Activated CD8-positive, alpha-beta memory T cell treated with anti-CD3 and anti-CD28 coated beads for 48 hours (primary cell): ENCODE data around the gene PLB1.

Source experiments
- DNase-seq, 3 experiments: peaks; one replicate each; pipeline ENCODE4 v3.0.0-alpha.2; 2020; ENCODE audit warnings: low read depth in 2 of 3, low spot score in 2 of 3

Gene PLB1

DNA sequence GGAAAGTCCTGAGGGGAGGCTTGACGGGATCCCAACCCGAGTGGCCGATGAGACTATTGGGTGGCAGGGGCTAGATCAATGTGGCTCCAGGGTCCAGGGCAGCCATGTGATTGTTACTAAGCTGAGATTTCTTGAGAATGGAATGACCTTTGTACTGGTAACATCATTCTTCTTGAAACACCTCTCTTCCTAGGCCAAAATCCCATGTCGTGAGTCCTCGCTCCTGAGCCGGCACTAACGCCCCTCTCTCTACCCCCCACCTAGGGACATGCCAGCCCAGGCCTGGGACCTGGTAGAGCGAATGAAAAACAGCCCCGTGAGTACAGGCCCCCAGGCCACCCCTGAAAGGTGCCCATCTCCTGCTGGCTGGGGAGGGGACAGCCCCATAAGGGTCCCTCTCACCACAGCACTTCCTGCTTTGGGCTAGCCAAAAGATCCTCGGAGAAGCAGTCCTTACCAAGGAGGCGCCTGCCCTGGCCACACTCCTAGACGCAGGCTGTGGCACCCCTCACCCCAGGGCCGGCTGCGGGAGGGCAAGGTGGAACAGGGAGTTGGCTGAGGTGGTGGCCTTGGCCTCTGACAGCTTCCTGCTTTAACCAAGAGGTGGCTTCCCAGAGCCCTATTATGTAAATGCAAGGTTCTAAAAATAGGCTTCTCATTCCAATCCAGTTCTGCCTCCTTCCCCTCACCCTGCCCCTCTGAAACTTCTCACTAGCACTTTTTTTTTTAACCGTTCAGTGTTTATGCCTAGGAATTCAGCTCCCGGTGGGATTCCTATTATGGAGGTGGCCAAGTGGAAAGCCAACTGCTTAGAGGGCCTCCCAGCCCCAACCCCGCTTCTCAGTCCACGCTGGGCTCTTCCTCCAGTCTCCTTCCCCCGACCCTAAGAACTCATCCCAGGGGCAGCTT is 129.2 kb downstream of the PLB1 start:
- peak in 2 of 3 experiments; percentile 54 to 63 for DNase-seq

- DNase-seq, result no peak
Measured at GRCh38 chr2:28626376-28626775, 130.5 kb downstream of the PLB1 start.

- no peak for DNase-seq
Measured at GRCh38 chr2:28626891-28627421, 131.1 kb downstream of the PLB1 start.

GRCh38 chr2:28627722-28628480 is 132.0 kb downstream of the PLB1 start:
- no peak for DNase-seq

DNA sequence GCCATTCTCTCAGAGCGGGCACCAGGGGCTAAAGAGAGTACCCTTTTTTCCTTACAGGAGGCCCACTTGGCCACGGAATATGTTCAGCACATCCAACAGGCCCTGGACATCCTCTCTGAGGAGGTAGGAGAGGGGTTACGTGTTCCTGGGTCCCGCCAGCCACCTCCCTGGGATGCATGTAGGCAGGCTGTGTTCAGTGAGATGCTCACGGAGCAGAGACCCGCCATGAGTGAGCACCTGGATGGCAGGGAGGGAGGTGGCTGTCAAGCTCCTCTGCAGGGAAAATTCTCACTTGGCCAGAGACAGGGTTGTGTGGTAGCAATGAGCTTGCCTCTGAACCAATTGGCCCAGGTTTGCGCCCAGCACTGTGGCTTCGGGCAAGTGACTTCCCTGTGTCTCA is 132.6 kb downstream of the PLB1 start:
- DNase-seq, result no peak

- DNase-seq, result no peak
Measured at GRCh38 chr2:28628987-28629386, 133.1 kb downstream of the PLB1 start.

DNA sequence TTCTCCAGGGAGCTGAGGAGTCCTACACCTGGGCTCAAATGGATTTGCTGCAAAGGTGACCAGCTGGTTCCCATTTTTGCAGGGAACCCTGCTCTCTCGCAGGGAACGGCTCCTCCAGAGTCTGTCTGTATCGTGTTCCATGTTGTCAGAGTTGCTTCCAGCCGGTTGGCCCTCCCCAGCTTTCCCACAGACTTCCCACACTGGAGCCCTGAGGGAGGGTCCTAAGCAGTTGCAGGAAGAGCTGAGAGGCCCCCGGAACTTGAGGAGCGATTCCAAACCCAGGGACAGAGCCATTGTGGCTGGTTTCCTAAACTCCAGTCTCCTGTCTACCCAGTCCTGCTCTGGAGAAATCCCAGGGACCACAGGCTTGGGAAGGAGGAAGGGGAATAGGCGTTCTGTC is 134.1 kb downstream of the PLB1 start:
- no peak for DNase-seq

- no peak for DNase-seq
Measured at GRCh38 chr2:28630341-28630740, 134.5 kb downstream of the PLB1 start.

GRCh38 chr2:28631514-28632206 is 135.8 kb downstream of the PLB1 start:
- DNase-seq, result no peak

DNA sequence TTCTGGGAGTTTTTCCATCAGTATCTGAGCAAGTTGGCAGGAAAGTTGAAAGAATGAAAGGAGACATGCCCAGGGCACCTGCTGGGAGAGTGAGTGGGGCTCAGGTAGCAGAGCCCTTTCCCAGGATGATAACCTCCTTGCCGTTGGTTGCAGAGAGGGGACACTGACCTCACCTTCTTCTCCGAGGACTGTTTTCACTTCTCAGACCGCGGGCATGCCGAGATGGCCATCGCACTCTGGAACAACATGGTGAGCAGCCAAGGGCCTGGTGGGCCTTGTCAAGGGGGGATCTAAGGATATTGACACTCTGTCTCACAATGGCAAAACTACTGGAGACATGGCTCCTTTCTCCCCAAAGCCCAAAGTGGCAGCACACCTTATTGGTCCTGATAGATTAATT is 136.9 kb downstream of the PLB1 start:
- DNase-seq, result no peak

GRCh38 chr2:28633204-28633603 is 137.3 kb downstream of the PLB1 start:
- no peak for DNase-seq

GRCh38 chr2:28633746-28634145 is 137.9 kb downstream of the PLB1 start:
- no peak for DNase-seq

- no peak for DNase-seq
Measured at GRCh38 chr2:28635191-28635611, 139.3 kb downstream of the PLB1 start.

DNA sequence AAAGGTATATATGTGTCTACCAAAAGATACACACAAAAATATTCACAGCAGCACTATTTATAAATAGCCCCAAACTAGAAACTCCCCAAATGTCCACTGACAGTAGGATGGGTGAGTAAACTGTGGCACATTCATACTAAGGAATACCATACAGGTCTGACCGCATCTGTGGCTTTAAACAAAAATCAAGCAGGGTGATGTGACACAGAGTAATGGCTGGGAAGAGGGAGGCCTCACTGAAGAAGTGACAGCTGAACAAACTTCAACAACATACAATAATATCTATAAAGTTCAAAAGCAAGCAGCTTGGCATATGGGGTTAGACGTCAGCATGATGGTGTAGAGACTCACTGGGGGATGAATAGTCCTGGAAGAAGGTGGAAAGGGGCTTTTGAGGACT is 140.6 kb downstream of the PLB1 start:
- no peak for DNase-seq

DNA sequence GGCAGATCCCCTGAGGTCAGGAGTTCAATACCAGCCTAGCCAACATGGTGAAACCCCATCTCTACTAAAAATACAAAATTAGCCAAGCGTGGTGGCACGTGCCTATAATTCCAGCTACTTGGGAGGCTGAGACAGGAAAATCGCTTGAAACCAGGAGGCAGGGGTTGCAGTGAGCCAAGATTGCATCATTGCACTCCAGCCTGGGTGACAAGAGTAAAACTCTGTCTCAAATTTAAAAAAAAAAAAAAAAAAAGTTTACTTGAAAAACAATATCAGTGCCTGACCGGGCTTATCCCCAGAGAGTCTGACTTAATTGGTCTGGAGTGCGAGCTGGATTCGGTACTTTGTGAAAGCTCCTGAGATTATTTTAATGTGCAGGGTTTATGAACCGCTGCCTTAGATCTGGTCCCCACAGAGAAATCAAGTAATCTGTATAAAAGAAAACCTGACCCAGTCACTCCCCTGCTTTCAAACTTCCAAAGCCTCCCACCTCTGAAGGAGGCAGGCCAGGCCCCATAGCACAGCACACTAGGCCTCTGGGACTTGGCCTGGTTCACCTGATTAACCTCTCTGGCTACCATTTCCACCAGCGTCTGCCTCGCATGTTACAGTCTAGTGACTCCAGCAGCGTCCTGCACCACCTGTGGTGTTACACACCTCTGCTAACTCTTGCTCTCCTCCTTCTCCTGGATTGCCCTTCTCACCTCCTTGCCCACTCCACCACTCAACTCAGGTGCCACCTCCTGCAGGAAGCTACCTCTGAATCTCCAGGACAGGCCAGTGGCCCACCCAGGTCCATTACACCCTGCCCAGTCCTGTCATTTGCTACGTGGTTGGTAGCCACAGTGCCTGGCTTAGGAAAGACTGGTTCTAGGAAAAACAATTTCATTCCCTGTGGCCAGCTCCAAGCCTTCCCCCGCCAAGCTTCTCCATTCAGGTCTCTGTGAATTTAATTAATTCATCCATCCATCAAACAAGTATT is 141.5 kb downstream of the PLB1 start:
- DNase-seq, result no peak

- DNase-seq, result no peak
Measured at GRCh38 chr2:28638102-28638501, 142.2 kb downstream of the PLB1 start.

- no peak for DNase-seq
Measured at GRCh38 chr2:28639092-28639691, 143.3 kb downstream of the PLB1 start.

- no peak for DNase-seq
Measured at GRCh38 chr2:28639836-28640235, 144.0 kb downstream of the PLB1 start.

GRCh38 chr2:28640260-28640907 is 144.5 kb downstream of the PLB1 start:
- DNase-seq, result no peak
